ENCODE results near the gene MAP2K5. TPM values are rescaled to one million over a fixed set of nuclear protein-coding genes. Genes with fewer than 3 reads are reported as not detected.

MAP2K5 gene
- total RNA-seq, 1 donor from 2014 or later: 11.6 TPM

DNA sequence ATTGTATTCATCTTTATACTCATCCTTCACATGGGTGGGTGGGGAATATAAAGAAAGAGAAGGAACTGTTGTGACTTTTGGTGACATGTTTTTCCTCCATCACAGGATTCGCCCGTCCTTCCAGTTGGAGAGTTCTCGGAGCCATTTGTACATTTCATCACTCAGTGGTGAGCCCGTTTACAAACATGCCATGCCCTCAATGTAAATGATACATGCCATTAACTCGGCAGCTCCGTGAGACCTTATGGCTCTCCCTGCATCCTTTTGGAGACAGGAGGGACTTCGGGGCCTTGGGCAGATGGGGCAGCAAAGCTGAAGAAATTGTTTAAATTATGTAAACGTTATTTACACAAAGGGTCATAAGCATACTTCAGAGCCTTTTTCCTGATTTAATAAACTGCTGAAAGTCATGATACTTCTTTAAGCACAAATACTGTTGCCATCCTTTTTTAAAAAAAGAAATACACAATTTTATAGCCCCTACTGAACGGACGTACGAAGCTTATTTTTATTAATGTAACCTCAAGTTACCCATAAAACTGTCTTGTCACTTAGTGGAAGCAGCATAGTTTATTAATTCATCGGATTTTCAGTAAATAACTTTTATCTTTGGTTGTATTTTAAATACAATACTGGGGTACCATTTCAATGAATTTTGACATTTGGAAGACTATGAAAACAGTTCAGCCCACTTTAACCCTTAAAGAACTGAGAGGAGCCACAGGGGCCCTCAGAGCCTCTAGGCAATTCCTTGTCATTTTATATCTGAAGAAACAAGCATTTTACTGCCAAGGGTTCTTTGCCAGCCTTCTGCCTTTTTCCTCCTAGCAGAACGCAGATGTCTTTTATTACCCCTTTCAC, 227.2 kb downstream of the MAP2K5 start:
- no peak for DNase-seq (ENCODE audit: low read depth)
- Histone ChIP-seq H4K20me1 (ENCODE audit: insufficient read depth, low read length) (no peaks in the 10 kb centered on the region), H3K79me2 (ENCODE audit: insufficient read depth, low read length) (no peaks in the 10 kb centered on the region), H3K4me3 (ENCODE audit: insufficient read depth, low read depth, low read length) (no peak overlapping the region), H3K9me3 (ENCODE audit: insufficient read depth, low read depth, low read length) (no peaks in the 10 kb centered on the region), H3K4me1 (ENCODE audit: insufficient read depth, low read length) (no peaks in the 10 kb centered on the region), H2AFZ (ENCODE audit: low read depth, low read length) (no peak overlapping the region), H3K27ac (ENCODE audit: low read depth, low read length) (no peak overlapping the region), H3K9ac (ENCODE audit: low read length) (no peak overlapping the region), H3K36me3 (ENCODE audit: insufficient read depth, low read length) (no peaks in the 10 kb centered on the region), H3K4me2 (ENCODE audit: low read length) (no peak overlapping the region), H3K27me3 (ENCODE audit: insufficient read depth, low read length) (no peaks in the 10 kb centered on the region)
- Mint-ChIP-seq H3K27me3 (ENCODE audit: low read depth, unreplicated experiment) (peaks cover 2% of the 10 kb centered on the region), H3K27ac (ENCODE audit: unreplicated experiment) (no peak overlapping the region), H3K36me3 (ENCODE audit: low read depth, unreplicated experiment) (peaks cover 3% of the 10 kb centered on the region), H3K4me3 (ENCODE audit: unreplicated experiment) (no peak overlapping the region), H3K9me3 (ENCODE audit: unreplicated experiment) (no peaks in the 10 kb centered on the region), H3K4me1 (ENCODE audit: low read depth, unreplicated experiment) (no peaks in the 10 kb centered on the region)
- no peak for TF ChIP-seq EZH2 (IDR thresholded peaks at IDR 0.05; ENCODE audit: insufficient read depth, low read length)
- TF ChIP-seq, protein P1, sequence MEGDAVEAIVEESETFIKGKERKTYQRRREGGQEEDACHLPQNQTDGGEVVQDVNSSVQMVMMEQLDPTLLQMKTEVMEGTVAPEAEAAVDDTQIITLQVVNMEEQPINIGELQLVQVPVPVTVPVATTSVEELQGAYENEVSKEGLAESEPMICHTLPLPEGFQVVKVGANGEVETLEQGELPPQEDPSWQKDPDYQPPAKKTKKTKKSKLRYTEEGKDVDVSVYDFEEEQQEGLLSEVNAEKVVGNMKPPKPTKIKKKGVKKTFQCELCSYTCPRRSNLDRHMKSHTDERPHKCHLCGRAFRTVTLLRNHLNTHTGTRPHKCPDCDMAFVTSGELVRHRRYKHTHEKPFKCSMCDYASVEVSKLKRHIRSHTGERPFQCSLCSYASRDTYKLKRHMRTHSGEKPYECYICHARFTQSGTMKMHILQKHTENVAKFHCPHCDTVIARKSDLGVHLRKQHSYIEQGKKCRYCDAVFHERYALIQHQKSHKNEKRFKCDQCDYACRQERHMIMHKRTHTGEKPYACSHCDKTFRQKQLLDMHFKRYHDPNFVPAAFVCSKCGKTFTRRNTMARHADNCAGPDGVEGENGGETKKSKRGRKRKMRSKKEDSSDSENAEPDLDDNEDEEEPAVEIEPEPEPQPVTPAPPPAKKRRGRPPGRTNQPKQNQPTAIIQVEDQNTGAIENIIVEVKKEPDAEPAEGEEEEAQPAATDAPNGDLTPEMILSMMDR (IDR thresholded peaks at IDR 0.05; ENCODE audit: insufficient read depth, low read depth, low read length): no peak
- FAIRE-seq: no peak

DNA sequence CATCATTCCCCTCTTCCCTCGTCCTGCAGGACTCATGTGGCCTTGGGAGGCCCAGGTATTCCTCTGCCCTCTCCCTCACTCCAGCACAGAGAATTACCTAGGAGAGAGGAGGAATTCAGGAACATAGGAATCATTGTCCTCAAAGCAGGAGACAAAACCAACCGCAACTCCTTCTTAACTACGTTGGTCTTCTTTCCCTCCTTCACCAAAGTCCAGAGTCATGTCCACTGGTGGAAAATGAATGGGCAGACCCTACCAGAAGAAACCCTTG, 227.8 kb downstream of the MAP2K5 start:
- DNase-seq (ENCODE audit: low read depth) (no peak), FAIRE-seq (no peak)
- Mint-ChIP-seq H3K27me3 (ENCODE audit: low read depth, unreplicated experiment) (peaks cover 2% of the 10 kb centered on the region), H3K36me3 (ENCODE audit: low read depth, unreplicated experiment) (peaks cover 3% of the 10 kb centered on the region), H3K9me3 (ENCODE audit: unreplicated experiment) (no peaks in the 10 kb centered on the region), H3K4me1 (ENCODE audit: low read depth, unreplicated experiment) (no peaks in the 10 kb centered on the region), H3K4me3 (ENCODE audit: unreplicated experiment) (no peak overlapping the region), H3K27ac (ENCODE audit: unreplicated experiment) (no peak overlapping the region)
- Histone ChIP-seq H3K4me1 (ENCODE audit: insufficient read depth, low read length) (no peaks in the 10 kb centered on the region), H3K27me3 (ENCODE audit: insufficient read depth, low read length) (no peaks in the 10 kb centered on the region), H3K4me3 (ENCODE audit: insufficient read depth, low read depth, low read length) (no peak overlapping the region), H3K9ac (ENCODE audit: low read length) (no peak overlapping the region), H3K9me3 (ENCODE audit: insufficient read depth, low read depth, low read length) (no peaks in the 10 kb centered on the region), H3K36me3 (ENCODE audit: insufficient read depth, low read length) (no peaks in the 10 kb centered on the region), H2AFZ (ENCODE audit: low read depth, low read length) (no peak overlapping the region), H3K4me2 (ENCODE audit: low read length) (no peak overlapping the region), H3K27ac (ENCODE audit: low read depth, low read length) (no peak overlapping the region), H4K20me1 (ENCODE audit: insufficient read depth, low read length) (no peaks in the 10 kb centered on the region), H3K79me2 (ENCODE audit: insufficient read depth, low read length) (no peaks in the 10 kb centered on the region)
- no peak for TF ChIP-seq EZH2 (IDR thresholded peaks at IDR 0.05; ENCODE audit: insufficient read depth, low read length)

DNA sequence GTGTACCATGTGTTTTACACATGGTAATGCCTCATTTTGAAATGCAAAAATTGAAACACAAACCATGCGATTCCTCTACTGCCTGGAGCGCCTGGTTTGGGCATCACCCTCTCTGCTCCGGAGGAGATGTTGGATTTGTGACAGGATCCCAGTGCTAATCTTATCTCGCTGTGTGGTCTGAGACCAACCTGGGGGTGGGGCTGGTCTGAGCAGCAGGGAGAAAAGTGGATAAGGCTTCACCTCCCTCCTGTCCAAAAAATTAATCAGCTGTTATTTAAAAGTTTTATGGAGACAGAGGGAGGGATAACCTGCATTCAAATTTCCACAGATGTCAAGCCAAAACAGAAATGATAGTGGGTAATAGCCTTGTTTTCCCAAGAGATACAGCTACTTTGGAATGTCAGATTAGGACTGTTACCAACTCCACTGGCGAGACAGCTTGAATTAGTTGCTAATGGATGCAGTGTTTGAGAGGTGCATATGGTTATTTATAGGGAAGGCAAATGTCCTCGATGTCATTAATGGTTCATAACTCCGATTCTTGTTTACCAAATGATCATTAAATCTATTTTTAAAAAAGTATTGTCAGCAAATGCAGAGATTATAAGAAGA, 228.8 kb downstream of the MAP2K5 start:
- Mint-ChIP-seq H3K9me3 (ENCODE audit: unreplicated experiment) (no peaks in the 10 kb centered on the region), H3K27me3 (ENCODE audit: low read depth, unreplicated experiment) (peaks cover 2% of the 10 kb centered on the region), H3K4me1 (ENCODE audit: low read depth, unreplicated experiment) (peaks cover 2% of the 10 kb centered on the region), H3K36me3 (ENCODE audit: low read depth, unreplicated experiment) (peaks cover 3% of the 10 kb centered on the region), H3K4me3 (ENCODE audit: unreplicated experiment) (no peak overlapping the region), H3K27ac (ENCODE audit: unreplicated experiment) (no peak overlapping the region)
- H3K4me3 ChIP-seq (ENCODE audit: insufficient read depth, low read depth, low read length): no peak overlapping the region
- H3K79me2 ChIP-seq (ENCODE audit: insufficient read depth, low read length): no peaks in the 10 kb centered on the region
- H3K36me3 ChIP-seq (ENCODE audit: insufficient read depth, low read length): no peaks in the 10 kb centered on the region
- no peak overlapping the region for H3K9ac ChIP-seq (ENCODE audit: low read length)
- no peak overlapping the region for H3K27ac ChIP-seq (ENCODE audit: low read depth, low read length)
- FAIRE-seq: no peak
- H4K20me1 ChIP-seq (ENCODE audit: insufficient read depth, low read length): no peaks in the 10 kb centered on the region
- no peaks in the 10 kb centered on the region for H3K27me3 ChIP-seq (ENCODE audit: insufficient read depth, low read length)
- H3K4me1 ChIP-seq (ENCODE audit: insufficient read depth, low read length): peaks cover 2% of the 10 kb centered on the region
- no peak overlapping the region for H3K4me2 ChIP-seq (ENCODE audit: low read length)
- H3K9me3 ChIP-seq (ENCODE audit: insufficient read depth, low read depth, low read length): no peaks in the 10 kb centered on the region
- no peak for DNase-seq (ENCODE audit: low read depth)
- TF ChIP-seq EZH2 (IDR thresholded peaks at IDR 0.05; ENCODE audit: insufficient read depth, low read length): no peak
- TF ChIP-seq, protein P1 (IDR thresholded peaks at IDR 0.05; ENCODE audit: insufficient read depth, low read depth, low read length): no peak
- H2AFZ ChIP-seq (ENCODE audit: low read depth, low read length): no peak overlapping the region

All from astrocyte (in vitro differentiated cells and primary cell).